DMS 273 treated with DMSO at 0.1 percent for 48 hours (cell line): ENCODE results near the gene FNDC3A.

Experiments
- DNase-seq: peaks from one replicate; lab custom pipeline; 2025; lab: John Stamatoyannopoulos, UW

FNDC3A gene

DNA sequence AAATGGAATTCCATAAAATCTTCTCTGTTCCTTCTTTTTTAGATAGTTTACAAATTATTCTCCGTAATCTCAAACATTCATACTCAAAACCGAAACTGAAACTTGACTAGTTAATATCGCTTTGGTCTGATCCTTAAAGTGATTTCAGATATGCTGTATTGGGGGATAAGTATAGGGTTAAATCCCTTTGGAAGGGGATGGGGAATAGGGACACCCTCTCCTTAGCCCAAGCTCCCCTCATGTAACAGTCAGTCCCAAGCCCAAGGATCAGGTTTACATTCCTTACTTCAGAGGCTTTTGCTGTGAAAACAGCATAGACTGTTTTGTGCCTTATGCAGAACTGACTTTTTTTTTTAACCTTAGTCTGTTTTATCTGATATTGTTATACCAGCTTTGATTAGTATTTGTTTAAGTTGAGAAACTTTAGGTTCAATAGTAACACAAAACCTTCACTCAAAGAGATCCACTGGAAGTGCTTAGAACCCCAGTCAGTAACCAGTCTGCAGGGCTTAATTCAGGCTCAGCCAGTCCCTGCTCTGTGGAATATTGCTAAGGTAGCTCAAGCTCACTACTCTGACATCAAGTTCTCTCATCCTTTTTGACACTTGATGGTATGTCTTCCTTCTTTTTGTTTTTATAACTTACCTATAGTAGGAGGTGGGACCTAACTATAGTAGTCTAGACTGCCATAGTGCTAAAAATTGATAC lies 282.5 kb downstream of the FNDC3A start:
- DNase-seq: no peak
